GM19099 (cell line): ENCODE data around the gene SPATC1L.

Experiments used
- POLR2A ChIP-seq: IDR thresholded peaks from 3 replicates; pipeline ENCODE4 v1.6.1; 2011; ENCODE audit warnings: low read depth; ENCODE audit not compliant: insufficient read length; ENCODE audit errors: extremely low read depth

Gene SPATC1L

GRCh38 chr21:46194374-46195334, 10.4 kb upstream of the SPATC1L start:
- no peak for TF ChIP-seq POLR2A

GRCh38 chr21:46193829-46194373, 9.6 kb upstream of the SPATC1L start:
- TF ChIP-seq POLR2A: no peak

DNA sequence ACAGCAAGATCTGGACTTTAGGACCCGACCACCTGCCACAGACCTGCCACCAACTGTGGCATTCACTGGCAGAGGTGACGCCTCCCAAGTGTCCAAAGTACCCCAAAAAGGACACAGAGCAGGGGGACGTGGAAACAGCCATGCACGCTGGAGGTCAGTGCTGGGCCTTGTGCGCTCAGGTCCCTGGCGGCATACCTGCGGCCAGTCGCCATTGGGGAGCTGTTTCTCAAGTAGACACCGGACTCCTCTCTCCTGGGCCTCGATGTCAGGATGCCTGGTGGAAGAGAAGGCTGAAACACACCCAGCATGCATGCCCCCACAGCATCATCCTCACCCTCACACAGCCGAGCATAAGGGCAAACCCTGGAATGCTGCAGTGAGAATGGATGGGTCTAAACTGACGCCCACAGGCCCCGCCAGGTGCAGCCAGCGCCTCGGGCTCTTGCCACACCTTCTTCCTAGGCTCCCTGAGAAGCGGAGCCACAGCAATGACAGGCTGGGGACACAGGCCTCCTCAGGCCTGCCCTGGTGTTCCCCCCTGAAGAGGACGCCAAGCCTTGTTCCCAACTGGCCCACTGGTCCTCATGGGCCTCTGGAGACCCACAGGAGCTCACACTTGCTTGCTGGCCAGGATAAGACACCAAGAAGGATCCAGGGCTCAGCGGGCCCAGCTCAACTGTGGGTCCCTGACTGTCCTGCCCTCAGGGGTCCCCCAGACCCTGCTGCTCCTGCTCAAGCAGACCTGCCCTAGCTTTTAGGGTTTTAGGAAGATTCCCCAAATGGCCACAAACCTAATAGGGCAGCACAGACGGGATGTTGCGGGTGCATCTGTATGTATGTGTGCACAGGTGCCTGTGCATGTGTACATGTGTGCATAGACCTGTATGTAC, 7.7 kb upstream of the SPATC1L start:
- no peak for TF ChIP-seq POLR2A

DNA sequence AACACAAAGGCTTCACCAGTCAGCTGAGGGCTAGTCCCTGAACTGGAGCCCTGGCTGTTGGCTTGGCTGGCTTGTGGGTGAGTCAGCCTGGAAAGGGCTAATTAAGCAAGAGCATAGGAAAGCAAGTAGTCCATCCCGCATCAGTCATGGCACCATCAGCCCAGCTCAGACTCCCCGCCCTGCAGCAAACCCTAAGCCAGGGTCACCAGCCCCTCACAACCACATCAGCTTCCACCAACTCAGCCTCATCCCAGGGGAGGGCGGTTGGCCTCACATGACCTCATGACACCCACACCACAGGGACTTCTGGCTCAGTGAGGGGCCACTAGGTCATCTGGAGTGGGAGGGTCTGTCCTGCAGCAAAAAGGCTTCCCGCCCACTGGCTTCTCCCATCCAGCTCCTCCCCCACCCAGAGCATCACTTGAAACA, 7.0 kb upstream of the SPATC1L start:
- TF ChIP-seq POLR2A: no peak

DNA sequence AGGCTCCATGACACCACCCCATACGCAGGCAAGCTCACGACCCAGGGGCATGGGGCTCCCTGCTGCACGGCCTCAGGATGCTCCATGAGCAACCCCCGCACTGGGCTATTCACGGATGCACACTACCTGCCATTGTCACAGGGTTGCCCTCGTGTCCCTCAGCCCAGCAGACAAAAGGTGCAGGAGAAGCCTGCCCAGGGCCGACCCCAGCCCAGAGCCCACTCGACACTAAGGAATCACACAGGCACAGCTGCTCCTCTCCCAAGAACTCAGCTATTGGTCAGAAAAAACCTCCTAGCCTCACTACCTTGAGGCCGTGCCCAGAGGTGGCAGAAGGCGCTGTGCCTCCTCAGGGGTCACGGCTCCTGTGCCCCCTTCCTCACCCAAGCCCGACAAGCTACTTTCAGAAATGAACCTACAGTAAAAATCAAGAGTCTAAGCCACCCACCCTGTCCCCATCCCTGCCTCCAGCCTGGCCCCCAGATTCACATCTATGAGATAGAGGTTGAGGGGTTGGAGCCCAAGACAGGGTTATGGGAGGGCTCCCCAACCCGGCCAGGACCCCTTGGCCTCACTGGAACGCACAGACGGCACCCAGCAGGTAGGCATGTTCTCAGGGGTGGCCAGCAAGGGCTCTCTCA, 6.4 kb upstream of the SPATC1L start:
- TF ChIP-seq POLR2A: no peak

GRCh38 chr21:46189959-46190490, 5.8 kb upstream of the SPATC1L start:
- TF ChIP-seq POLR2A: no peak

DNA sequence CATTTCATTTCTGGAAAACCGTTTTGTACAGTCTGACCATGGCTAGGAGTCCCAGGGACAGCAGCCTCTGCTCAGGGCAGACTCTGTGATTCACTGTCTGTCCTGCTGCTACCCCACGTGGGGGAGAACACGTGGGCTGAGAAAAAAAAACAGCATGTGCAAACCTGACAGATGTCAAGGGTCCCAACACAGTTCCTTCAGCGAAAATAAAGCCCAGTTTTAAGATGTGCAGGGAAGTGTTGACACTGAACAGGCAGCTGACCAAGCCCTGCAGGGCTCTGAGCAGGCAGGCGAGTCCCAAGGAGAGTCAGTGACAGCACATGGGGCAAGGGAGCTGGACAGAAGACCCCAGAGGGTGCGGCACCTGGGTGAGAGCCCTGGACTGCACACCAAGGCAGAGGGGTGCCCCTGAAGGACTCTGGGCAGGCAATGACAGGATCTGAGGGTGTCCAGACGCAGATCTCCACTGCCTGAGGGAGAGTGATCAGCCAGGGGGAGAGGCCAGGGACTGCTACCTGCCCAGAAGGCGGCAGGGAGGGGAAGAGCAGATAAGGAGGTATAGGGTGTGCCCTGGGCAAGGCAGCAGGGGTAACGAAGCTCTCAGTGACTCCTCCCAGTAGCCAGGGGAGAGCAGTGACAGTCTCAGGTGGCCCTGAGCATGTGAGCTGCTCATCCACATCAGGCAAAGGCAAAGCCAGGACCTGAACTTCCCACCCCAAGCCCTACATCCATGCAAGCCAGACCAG, 5.1 kb upstream of the SPATC1L start:
- no peak for TF ChIP-seq POLR2A

DNA sequence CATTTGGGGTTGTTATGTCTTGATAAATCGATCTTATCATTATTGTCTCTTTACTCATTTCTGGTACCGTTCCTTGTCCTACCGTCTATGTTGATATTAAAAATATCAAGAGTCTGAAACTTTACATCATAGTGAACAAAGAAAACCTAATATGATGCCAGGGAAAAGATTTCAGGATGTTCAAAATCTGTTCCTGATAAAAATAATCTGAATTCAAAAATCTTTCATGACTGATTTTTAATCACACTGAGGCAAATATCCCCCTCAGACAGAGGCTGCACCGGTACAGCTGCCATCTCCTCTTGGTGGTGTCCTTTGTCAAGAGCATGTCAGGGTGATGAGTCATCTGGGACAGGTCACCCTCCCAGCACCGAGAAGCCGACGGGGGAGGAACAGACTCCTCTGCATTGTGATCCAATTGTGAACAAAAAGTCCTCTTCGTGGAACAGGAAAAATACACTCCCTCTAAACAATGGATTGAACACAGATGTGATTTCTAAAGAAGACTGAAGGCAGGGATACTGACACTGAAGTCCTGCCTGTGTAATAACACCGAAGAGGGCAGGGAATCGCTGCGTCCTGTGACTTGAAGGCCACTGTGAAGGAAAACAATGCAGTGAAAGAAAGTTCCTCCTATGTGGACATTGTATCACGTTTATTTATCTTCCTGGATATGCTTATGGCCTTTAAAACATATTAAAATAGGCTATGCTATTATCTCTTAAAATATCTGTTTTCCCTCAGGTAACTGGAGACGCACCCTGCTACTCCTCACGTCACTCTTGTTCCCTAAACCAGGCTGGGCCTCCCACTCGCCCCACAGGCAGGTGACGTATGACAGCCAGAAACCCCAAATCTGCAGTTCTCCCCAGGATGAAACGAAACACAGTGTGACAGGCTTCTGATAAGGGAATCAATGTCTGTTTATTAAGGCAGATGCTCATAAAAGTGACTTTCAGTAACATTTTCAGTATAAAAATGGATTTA, 4.3 kb upstream of the SPATC1L start:
- no peak for TF ChIP-seq POLR2A

- TF ChIP-seq POLR2A: no peak
Measured at GRCh38 chr21:46187814-46188213, 3.6 kb upstream of the SPATC1L start.

DNA sequence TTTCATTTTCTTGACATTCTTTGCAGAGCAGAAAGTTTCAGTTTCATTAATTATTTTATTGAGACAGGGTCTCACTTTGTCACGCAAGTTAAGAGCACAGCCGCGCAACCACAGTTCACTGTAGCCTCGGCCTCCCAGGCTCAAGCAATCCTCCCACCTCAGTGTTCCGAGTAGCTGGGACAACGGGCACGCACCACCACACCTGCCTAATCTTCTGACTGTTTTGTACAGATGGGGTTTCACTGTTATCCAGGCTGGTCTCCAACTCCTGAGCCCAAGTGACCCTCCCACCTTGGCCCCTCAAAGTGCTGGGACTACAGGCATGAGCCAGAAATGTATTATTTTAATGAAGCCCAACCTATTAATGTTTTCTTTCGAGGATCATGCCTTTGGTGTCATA, 3.0 kb upstream of the SPATC1L start:
- no peak for TF ChIP-seq POLR2A

- TF ChIP-seq POLR2A: no peak
Measured at GRCh38 chr21:46185716-46186115, 1.5 kb upstream of the SPATC1L start.

DNA sequence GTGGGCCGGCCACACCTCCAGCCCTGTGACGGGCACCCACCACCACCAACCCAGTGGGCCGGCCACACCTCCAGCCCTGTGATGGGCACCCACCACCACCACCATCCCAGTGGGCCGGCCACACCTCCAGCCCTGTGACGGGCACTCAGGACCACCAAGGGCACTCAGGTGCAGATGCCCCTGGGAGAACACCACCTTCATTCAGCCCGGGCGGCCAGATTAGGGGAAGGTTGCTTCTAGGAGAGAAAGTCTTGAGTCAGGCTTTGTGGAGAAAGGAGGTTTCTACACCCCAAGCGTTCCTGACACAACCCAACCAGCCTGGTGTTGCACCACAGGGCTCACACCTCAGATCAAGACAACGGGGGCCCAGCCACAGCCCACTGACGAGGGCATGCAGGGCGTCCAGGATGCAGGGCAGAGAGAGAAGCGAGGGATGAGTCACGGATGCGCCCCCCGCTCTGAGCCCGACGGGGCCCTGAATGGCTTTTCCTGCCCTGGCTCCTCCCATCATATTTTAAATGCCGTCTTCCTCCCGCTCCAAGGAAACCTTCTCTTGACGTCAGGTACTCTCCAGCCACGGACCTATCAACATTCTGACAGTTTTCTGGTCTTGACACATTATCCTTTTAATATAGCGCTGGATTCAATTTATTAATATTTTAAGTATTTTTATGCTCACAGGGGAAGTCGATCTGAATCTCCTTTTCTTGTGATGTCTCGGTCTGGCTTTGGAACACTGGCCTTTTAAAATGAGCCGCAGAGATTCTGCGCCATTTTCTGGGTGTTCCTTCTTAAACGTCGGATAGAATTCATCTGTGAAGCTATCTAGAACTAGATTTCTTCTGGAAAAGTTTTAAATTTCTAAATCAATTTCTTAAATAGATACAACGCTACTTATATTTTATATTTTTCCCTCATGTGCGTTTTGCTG, 631 bp upstream of the SPATC1L start:
- TF ChIP-seq POLR2A: no peak
